HCT116 (cell line): ENCODE data around the gene SLC12A3. TPM values are rescaled to one million over a fixed set of nuclear protein-coding genes. Genes with fewer than 3 reads are reported as not detected.

Experiments used
- ATAC-seq: fragments of 200-7000 bp; cut with Tn5 transposase; 2 replicates; pipeline ENCODE4 v1.9.1; 2020; ENCODE audit warnings: mild to moderate bottlenecking, moderate library complexity
- BruUV-seq: library from RNA; stranded (reverse); fragments of 400-500 nt; replicated peaks from 2 replicates; lab custom pipeline; 2021; lab: Mats Ljungman, UMichigan
- CTCF ChIA-PET: fragments of 300-600 bp; sonication (Branson Sonifier 250); formaldehyde crosslinking; loops from one replicate; lab custom pipeline; 2021; ENCODE audit warnings: antibody characterized with exemption; lab: Charles Lee
- POLR2A ChIA-PET: fragments of 300-600, 350-600 bp; sonication (Branson Sonifier 250); formaldehyde crosslinking; loops from one replicate; lab custom pipeline; 2021; ENCODE audit warnings: antibody characterized with exemption; lab: Charles Lee
- RAD21 ChIA-PET, 2 experiments: fragments of 300-600 bp; sonication (Branson Sonifier 250); formaldehyde crosslinking; loops; one replicate each; lab custom pipeline; 2023; ENCODE audit warnings: low total read pairs in 2 of 2; ENCODE audit not compliant: uncharacterized antibody in 2 of 2, unreplicated experiment in 2 of 2, low non-redundant PET in 1 of 2; lab: Charles Lee
- DNase-seq: peaks from one replicate; pipeline ENCODE4 v3.0.0-alpha.2; 2010; ENCODE audit warnings: low read depth, low spot score
- H2AFZ ChIP-seq: fragments of 200-600 bp; shearing (Covaris generic), sonication (generic); 2 replicates; pipeline ENCODE4 v1.6.1; 2017; ENCODE audit warnings: low read depth, mixed run types, mixed read lengths, antibody characterized with exemption, low read length; ENCODE audit not compliant: poor library complexity, severe bottlenecking
- H3K27ac ChIP-seq: 2 replicates; pipeline ENCODE4 v1.5.1; 2012; ENCODE audit warnings: low read depth, low read length
- H3K27me3 ChIP-seq: fragments of 200-600 bp; sonication (generic); 2 replicates; pipeline ENCODE4 v1.6.1; 2016; ENCODE audit warnings: mixed run types, low read length, mixed read lengths; ENCODE audit not compliant: insufficient read depth
- H3K36me3 ChIP-seq, 2 experiments: fragments of 200-500 bp in 1 of 2; fragments of 200-600 bp in 1 of 2; sonication (Bioruptor generic) in 1 of 2; sonication (generic) in 1 of 2; 2 replicates each; pipeline versions ENCODE4 v1.5.1 to v1.6.1; 2014 to 2016; ENCODE audit warnings: low read length in 2 of 2, inconsistent platforms in 1 of 2, mixed read lengths in 1 of 2, mixed run types in 1 of 2; ENCODE audit not compliant: insufficient read depth in 2 of 2, control insufficient read depth in 1 of 2
- H3K4me1 ChIP-seq, 2 experiments: fragments of 200-600 bp in 1 of 2; sonication (generic) in 1 of 2; 2 replicates each; pipeline versions ENCODE4 v1.5.1 to v1.6.1; 2012 to 2017; ENCODE audit warnings: low read length in 2 of 2, inconsistent platforms in 1 of 2, mild to moderate bottlenecking in 1 of 2, mixed read lengths in 1 of 2, mixed run types in 1 of 2, moderate library complexity in 1 of 2; ENCODE audit not compliant: insufficient read depth in 2 of 2, control insufficient read depth in 1 of 2
- H3K4me2 ChIP-seq: fragments of 200-600 bp; sonication (generic); 2 replicates; pipeline ENCODE4 v1.6.1; 2017; ENCODE audit warnings: mixed run types, low read length, mixed read lengths
- H3K4me3 ChIP-seq, 2 experiments: fragments of 200-600 bp in 1 of 2; sonication (generic) in 1 of 2; replicated peaks in 1 of 2; 2 replicates each; pipeline ENCODE4 v1.5.1; 2011 to 2016; ENCODE audit warnings: low read length in 2 of 2, control low read depth in 1 of 2, low read depth in 1 of 2, mild to moderate bottlenecking in 1 of 2, mixed read lengths in 1 of 2, mixed run types in 1 of 2
- H3K79me2 ChIP-seq: fragments of 200-600 bp; sonication (generic); 2 replicates; pipeline ENCODE4 v1.6.1; 2017; ENCODE audit warnings: mild to moderate bottlenecking, mixed run types, low read length, moderate library complexity, mixed read lengths; ENCODE audit not compliant: insufficient read depth
- H3K9ac ChIP-seq: fragments of 200-600 bp; sonication (generic); 2 replicates; pipeline ENCODE4 v1.6.1; 2016; ENCODE audit warnings: low read length, mixed read lengths
- H3K9me2 ChIP-seq: fragments of 200-600 bp; sonication (generic), shearing (Covaris generic); 2 replicates; pipeline ENCODE4 v1.6.1; 2017; ENCODE audit warnings: mixed run types, mild to moderate bottlenecking, moderate library complexity; ENCODE audit not compliant: insufficient read depth
- H3K9me3 ChIP-seq, 2 experiments: fragments of 200-500 bp in 1 of 2; fragments of 200-600 bp in 1 of 2; sonication (Bioruptor generic) in 1 of 2; sonication (generic) in 1 of 2; 2 replicates each; pipeline ENCODE4 v1.6.1; 2014 to 2017; ENCODE audit warnings: low read length in 2 of 2, mixed read lengths in 2 of 2, inconsistent platforms in 1 of 2, low read depth in 1 of 2, mild to moderate bottlenecking in 1 of 2, mixed run types in 1 of 2, moderate library complexity in 1 of 2; ENCODE audit not compliant: control insufficient read depth in 1 of 2, insufficient read depth in 1 of 2
- H4K20me1 ChIP-seq: fragments of 200-600 bp; sonication (generic), shearing (Covaris generic); 2 replicates; pipeline ENCODE4 v1.6.1; 2017; ENCODE audit warnings: mixed run types, mild to moderate bottlenecking, moderate library complexity; ENCODE audit not compliant: insufficient read depth
- CEBPB ChIP-seq: IDR thresholded peaks from 2 replicates; pipeline ENCODE4 v1.6.1; 2012; ENCODE audit warnings: low read depth
- EGR1 ChIP-seq: IDR thresholded peaks from 2 replicates; pipeline ENCODE4 v1.6.1; 2012; ENCODE audit warnings: low read depth
- JUND ChIP-seq: IDR thresholded peaks from 2 replicates; pipeline ENCODE4 v1.6.1; 2012
- POLR2A ChIP-seq: IDR thresholded peaks from 2 replicates; pipeline ENCODE4 v1.7.0; 2011; ENCODE audit warnings: borderline replicate concordance; ENCODE audit not compliant: insufficient read depth, insufficient read length; ENCODE audit errors: extremely low read depth
- RAD21 ChIP-seq: IDR thresholded peaks from 2 replicates; pipeline ENCODE4 v1.6.1; 2012; ENCODE audit warnings: low read depth, mild to moderate bottlenecking
- SIN3A ChIP-seq: IDR thresholded peaks from 2 replicates; pipeline ENCODE4 v1.6.1; 2012; ENCODE audit warnings: low read depth
- SP1 ChIP-seq: IDR thresholded peaks from 2 replicates; pipeline ENCODE4 v1.6.1; 2012; ENCODE audit warnings: low read depth
- SRF ChIP-seq: IDR thresholded peaks from 2 replicates; pipeline ENCODE4 v1.6.1; 2012; ENCODE audit warnings: low read depth
- TCF7L2 ChIP-seq: IDR thresholded peaks from 2 replicates; pipeline ENCODE4 v1.7.0; 2011; ENCODE audit warnings: borderline replicate concordance, inconsistent platforms; ENCODE audit not compliant: insufficient read depth, insufficient read length; ENCODE audit errors: extremely low read depth
- ZFX ChIP-seq: fragments of 450-650 bp; IDR thresholded peaks from 2 replicates; pipeline ENCODE4 v1.6.1; 2017
- ZNF274 ChIP-seq: fragments of 200-500 bp; sonication (Bioruptor generic); IDR thresholded peaks from 2 replicates; pipeline ENCODE4 v1.6.1; 2014; ENCODE audit warnings: mild to moderate bottlenecking, low read depth, low read length, inconsistent platforms
- intact Hi-C: fragments of 100-400 bp; cut with micrococcal nuclease; formaldehyde crosslinking; loops from 2 replicates; pipeline ENCODE4 v1.10.0; 2022
- total RNA-seq: library from RNA; stranded (reverse); gene quantifications from one replicate; pipeline ENCODE4 v1.2.1, GENCODE V29; 2021; ENCODE audit not compliant: unreplicated experiment
- TF ChIP-seq, protein P1 (sequence below), 3 experiments: fragments of 200-600 bp in 1 of 3; sonication (generic) in 1 of 3; IDR thresholded peaks in 2 of 3; conservative IDR thresholded peaks in 1 of 3; 2 replicates each; pipeline ENCODE4 v1.5.1; 2012 to 2017; ENCODE audit warnings: low read depth in 2 of 3, low read length in 2 of 3, antibody characterized with exemption in 1 of 3, borderline replicate concordance in 1 of 3, control low read depth in 1 of 3, mild to moderate bottlenecking in 1 of 3, mixed read lengths in 1 of 3, mixed run types in 1 of 3, moderate library complexity in 1 of 3; ENCODE audit not compliant: insufficient read depth in 1 of 3
- TF ChIP-seq, protein P2 (sequence below): IDR thresholded peaks from 2 replicates; pipeline ENCODE4 v1.6.1; 2012

Gene SLC12A3
- total RNA-seq, 1 experiment from 2014 or later = not detected

DNA sequence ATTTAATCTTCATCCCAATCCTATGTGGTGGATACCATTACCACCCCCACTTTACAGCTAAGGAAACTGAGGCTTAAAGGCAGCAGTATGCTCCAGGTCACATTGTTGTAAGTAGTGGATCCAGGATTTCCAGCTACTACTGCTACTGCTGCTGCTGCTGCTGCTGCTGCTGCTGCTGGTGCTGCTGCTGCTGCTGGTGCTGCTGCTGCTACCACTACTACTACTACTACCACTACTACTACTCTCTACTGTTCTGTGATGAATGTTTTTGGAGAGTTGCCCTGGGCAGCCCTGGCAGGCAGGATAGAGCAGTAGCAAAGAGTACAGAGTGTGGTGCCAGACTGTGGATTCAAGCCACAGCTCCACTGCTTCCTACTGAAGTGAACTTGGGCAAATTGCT lies 49.3 kb upstream of the SLC12A3 start (continued):
- TF ChIP-seq, protein P1, sequence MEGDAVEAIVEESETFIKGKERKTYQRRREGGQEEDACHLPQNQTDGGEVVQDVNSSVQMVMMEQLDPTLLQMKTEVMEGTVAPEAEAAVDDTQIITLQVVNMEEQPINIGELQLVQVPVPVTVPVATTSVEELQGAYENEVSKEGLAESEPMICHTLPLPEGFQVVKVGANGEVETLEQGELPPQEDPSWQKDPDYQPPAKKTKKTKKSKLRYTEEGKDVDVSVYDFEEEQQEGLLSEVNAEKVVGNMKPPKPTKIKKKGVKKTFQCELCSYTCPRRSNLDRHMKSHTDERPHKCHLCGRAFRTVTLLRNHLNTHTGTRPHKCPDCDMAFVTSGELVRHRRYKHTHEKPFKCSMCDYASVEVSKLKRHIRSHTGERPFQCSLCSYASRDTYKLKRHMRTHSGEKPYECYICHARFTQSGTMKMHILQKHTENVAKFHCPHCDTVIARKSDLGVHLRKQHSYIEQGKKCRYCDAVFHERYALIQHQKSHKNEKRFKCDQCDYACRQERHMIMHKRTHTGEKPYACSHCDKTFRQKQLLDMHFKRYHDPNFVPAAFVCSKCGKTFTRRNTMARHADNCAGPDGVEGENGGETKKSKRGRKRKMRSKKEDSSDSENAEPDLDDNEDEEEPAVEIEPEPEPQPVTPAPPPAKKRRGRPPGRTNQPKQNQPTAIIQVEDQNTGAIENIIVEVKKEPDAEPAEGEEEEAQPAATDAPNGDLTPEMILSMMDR (IDR thresholded peaks at IDR 0.05 in 2 of 3, conservative IDR thresholded peaks at IDR 0.05 in 1 of 3; ENCODE audit: borderline replicate concordance in 1 of 3, insufficient read depth in 1 of 3, low read depth in 2 of 3, low read length in 2 of 3) = no peak
- TF ChIP-seq CEBPB (no peak), RAD21 (no peak)
- TF ChIP-seq, protein P2, sequence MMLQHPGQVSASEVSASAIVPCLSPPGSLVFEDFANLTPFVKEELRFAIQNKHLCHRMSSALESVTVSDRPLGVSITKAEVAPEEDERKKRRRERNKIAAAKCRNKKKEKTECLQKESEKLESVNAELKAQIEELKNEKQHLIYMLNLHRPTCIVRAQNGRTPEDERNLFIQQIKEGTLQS = no peak

- CTCF ChIA-PET = no interaction called here
Observed at GRCh38 chr16:56817056-56817455, 48.0 kb upstream of the SLC12A3 start.

More at GRCh38 chr16:56817056-56817455, 48.0 kb upstream of the SLC12A3 start:
- Histone ChIP-seq H3K27ac (no peak overlapping the region), H3K79me2 (peaks cover 4% of the 10 kb centered on the region; the same call in 1 of the 2 replicates), H3K27me3 (no peaks in the 10 kb centered on the region), H3K9me3 (no peaks in the 10 kb centered on the region), H3K9ac (no peak overlapping the region), H4K20me1 (no peaks in the 10 kb centered on the region), H3K9me2 (no peaks in the 10 kb centered on the region), H3K36me3 (peaks cover 6 to 13% of the 10 kb centered on the region in 2 experiments; a peak in 3 of 4 replicates), H3K4me2 (no peak overlapping the region), H2AFZ (no peak overlapping the region), H3K4me3 (no peak overlapping the region), H3K4me1 (peaks cover 4 to 7% of the 10 kb centered on the region in 2 experiments)
- no peak for DNase-seq
- TF ChIP-seq ZFX (no peak), TCF7L2 (no peak), JUND (no peak), SP1 (no peak), SIN3A (no peak), ZNF274 (no peak), POLR2A (no peak), EGR1 (no peak), SRF (no peak)
- TF ChIP-seq, protein P1 (IDR thresholded peaks at IDR 0.05 in 2 of 3, conservative IDR thresholded peaks at IDR 0.05 in 1 of 3; ENCODE audit: borderline replicate concordance in 1 of 3, insufficient read depth in 1 of 3, low read depth in 2 of 3, low read length in 2 of 3) = no peak
- POLR2A ChIA-PET = no interaction called here
- RAD21 ChIA-PET = no interaction called here
- ATAC-seq = no peak
- no TSS peak for BruUV-seq
- intact Hi-C loops = no loop called here
